HepG2 (cell line): ENCODE data around the gene TARBP2. TPM values are rescaled to one million over a fixed set of nuclear protein-coding genes. Genes with fewer than 3 reads are reported as not detected.

Experiments used
- BCL3 ChIP-seq: sonication (generic); formaldehyde crosslinking; IDR thresholded peaks from 2 replicates; pipeline ENCODE4 v1.5.1; 2020; ENCODE audit warnings: mild to moderate bottlenecking, missing genetic modification reagents, moderate library complexity
- CEBPZ ChIP-seq: IDR thresholded peaks from 2 replicates; pipeline ENCODE4 v1.6.1; 2012; ENCODE audit warnings: low read length, improper control_type of control experiment
- FOXO1 ChIP-seq: sonication (generic); formaldehyde crosslinking; IDR thresholded peaks from 2 replicates; pipeline ENCODE4 v1.4.0; 2020; ENCODE audit warnings: missing genetic modification reagents
- KDM5A ChIP-seq: fragments of 200-600 bp; sonication (generic); IDR thresholded peaks from 2 replicates; pipeline ENCODE4 v1.7.0; 2018; ENCODE audit warnings: antibody characterized with exemption, mild to moderate bottlenecking, low read length, borderline replicate concordance
- KLF6 ChIP-seq: IDR thresholded peaks from 2 replicates; pipeline ENCODE4 v1.8.0; 2016; ENCODE audit warnings: missing biosample characterization, missing genetic modification reagents
- MIXL1 ChIP-seq: IDR thresholded peaks from 2 replicates; pipeline ENCODE4 v1.6.1; 2016
- RFXAP ChIP-seq: sonication (generic); formaldehyde crosslinking; IDR thresholded peaks from 2 replicates; pipeline ENCODE4 v1.4.0; 2020; ENCODE audit warnings: missing genetic modification reagents, borderline replicate concordance
- SIX1 ChIP-seq: sonication (generic); formaldehyde crosslinking; IDR thresholded peaks from 2 replicates; pipeline ENCODE4 v1.4.0; 2020; ENCODE audit warnings: missing genetic modification reagents, borderline replicate concordance
- SOX13 ChIP-seq, 3 experiments: fragments of 450-650 bp in 1 of 3; sonication (generic) in 1 of 3; formaldehyde crosslinking in 1 of 3; IDR thresholded peaks in 2 of 3; conservative IDR thresholded peaks in 1 of 3; 2 replicates each; pipeline versions ENCODE4 v1.5.0 to v1.6.1; 2016 to 2020; ENCODE audit warnings: antibody characterized with exemption in 1 of 3, mild to moderate bottlenecking in 1 of 3, missing compliant biosample characterization in 1 of 3, missing genetic modification reagents in 1 of 3, moderate library complexity in 1 of 3
- SP140L ChIP-seq: sonication (generic); formaldehyde crosslinking; IDR thresholded peaks from 2 replicates; pipeline ENCODE4 v1.4.0; 2020; ENCODE audit warnings: missing genetic modification reagents, borderline replicate concordance
- ZFP37 ChIP-seq: sonication (generic); formaldehyde crosslinking; IDR thresholded peaks from 2 replicates; pipeline ENCODE4 v1.4.0; 2020; ENCODE audit warnings: missing genetic modification reagents, borderline replicate concordance
- ZMAT5 ChIP-seq: sonication (generic); formaldehyde crosslinking; IDR thresholded peaks from 2 replicates; pipeline ENCODE4 v1.5.0; 2020; ENCODE audit warnings: mild to moderate bottlenecking, low read depth, missing genetic modification reagents, borderline replicate concordance
- ZMYM3 ChIP-seq: sonication (generic); formaldehyde crosslinking; IDR thresholded peaks from 2 replicates; pipeline ENCODE4 v1.5.1; 2020; ENCODE audit warnings: mild to moderate bottlenecking, missing genetic modification reagents
- ZNF18 ChIP-seq: sonication (generic); formaldehyde crosslinking; IDR thresholded peaks from 2 replicates; pipeline ENCODE4 v1.8.0; 2022; ENCODE audit warnings: mild to moderate bottlenecking, missing genetic modification reagents; ENCODE audit not compliant: insufficient replicate concordance
- ZNF256 ChIP-seq: sonication (generic); formaldehyde crosslinking; conservative IDR thresholded peaks from 2 replicates; pipeline ENCODE4 v1.4.0; 2020; ENCODE audit warnings: missing genetic modification reagents
- ZNF264 ChIP-seq: sonication (generic); formaldehyde crosslinking; IDR thresholded peaks from 2 replicates; pipeline ENCODE4 v1.4.0; 2020; ENCODE audit warnings: missing genetic modification reagents
- ZNF484 ChIP-seq: sonication (generic); formaldehyde crosslinking; IDR thresholded peaks from 2 replicates; pipeline ENCODE4 v1.5.1; 2020; ENCODE audit warnings: mild to moderate bottlenecking, low read depth, missing genetic modification reagents, borderline replicate concordance
- ZNF709 ChIP-seq: sonication (generic); formaldehyde crosslinking; IDR thresholded peaks from 2 replicates; pipeline ENCODE4 v1.5.0; 2020; ENCODE audit warnings: mild to moderate bottlenecking, missing genetic modification reagents
- ZNF766 ChIP-seq: sonication (generic); formaldehyde crosslinking; IDR thresholded peaks from 2 replicates; pipeline ENCODE4 v1.5.0; 2020; ENCODE audit warnings: missing genetic modification reagents, borderline replicate concordance
- ZNF790 ChIP-seq: sonication (generic); formaldehyde crosslinking; IDR thresholded peaks from 2 replicates; pipeline ENCODE4 v1.8.0; 2022; ENCODE audit warnings: missing genetic modification reagents, mild to moderate bottlenecking, borderline replicate concordance
- polyA plus RNA-seq, 8 experiments: library from polyadenylated mRNA; depleted of rRNA in 3 of 8; stranded (reverse) in 7 of 8; unstranded in 1 of 8; fragments of >200 nt; fragmentation: Illumina TruSeq in 4 of 8; extraction: Trizol in 4 of 8; gene quantifications; 2 replicates each; pipeline versions ENCODE4 v1.2.1 to v1.2.3, GENCODE V29; 2011 to 2016; ENCODE audit warnings: low read depth in 4 of 8, missing spikeins in 1 of 8, mixed read lengths in 1 of 8; ENCODE audit not compliant: insufficient read depth in 1 of 8
- total RNA-seq, 5 experiments: library from RNA; depleted of rRNA; stranded (reverse); fragments of >200 nt; fragmentation: Illumina TruSeq; extraction: Trizol; gene quantifications; 2 replicates each; pipeline ENCODE4 v1.2.3, GENCODE V29; 2016; ENCODE audit warnings: low read depth in 1 of 5

Gene TARBP2
- total and polyA plus RNA-seq, 2 of the 13 experiments (the other 11 are each of a cell fraction or from before 2014, with no cell fraction given), result 47.0 to 55.5 TPM

GRCh38 chr12:53500776-53501614 lies at the start of gene TARBP2 (continued):
- TF ChIP-seq ZNF18 (CRISPR knock-in tag) (peak; percentile 86), ZNF790 (peak; percentile 77; the same call in 1 of the 2 replicates), ZNF256 (CRISPR knock-in tag) (no peak; the same call in 1 of the 2 replicates), ZMYM3 (CRISPR knock-in tag) (no peak), RFXAP (CRISPR knock-in tag) (peak; percentile 31), FOXO1 (CRISPR knock-in tag) (no peak), CEBPZ (no peak), BCL3 (CRISPR knock-in tag) (peak; percentile 83), KDM5A (peak; percentile 63; the same call in 1 of the 2 replicates), ZNF484 (no peak), SIX1 (CRISPR knock-in tag) (no peak), KLF6 (CRISPR knock-in tag) (peak; percentile 88), ZNF264 (CRISPR knock-in tag) (0 out of 2 replicates have a peak, but pooled peaks have one; percentile 9), ZFP37 (CRISPR knock-in tag) (0 out of 2 replicates have a peak, but pooled peaks have one; percentile 61), SOX13 (IDR thresholded peaks at IDR 0.05) (no peak), SOX13 (CRISPR knock-in tag; conservative IDR thresholded peaks at IDR 0.05 in 1 of 2, IDR thresholded peaks at IDR 0.05 in 1 of 2) (no peak; a peak in 1 of 4 replicates), MIXL1 (0 out of 2 replicates have a peak, but pooled peaks have one; percentile 15), ZNF709 (peak; percentile 61; the same call in 1 of the 2 replicates), ZNF766 (CRISPR knock-in tag) (no peak), SP140L (CRISPR knock-in tag) (no peak), ZMAT5 (CRISPR knock-in tag) (no peak)
